Neuronal stem cell (in vitro differentiated cells): ENCODE results near the gene NAB2.

ENCODE experiments used
- DNase-seq: peaks from one replicate; pipeline ENCODE4 v3.0.0-alpha.2; 2013; ENCODE audit warnings: low spot score
- H2AFZ ChIP-seq: one replicate; pipeline ENCODE4 v1.6.1; 2013; ENCODE audit warnings: mild to moderate bottlenecking, low read length, inconsistent platforms
- H2AK5ac ChIP-seq: 2 replicates; pipeline ENCODE4 v1.6.1; 2013; ENCODE audit warnings: low read depth, mild to moderate bottlenecking, inconsistent platforms, low read length, moderate library complexity, mixed read lengths
- H2BK120ac ChIP-seq: 2 replicates; pipeline ENCODE4 v1.6.1; 2013; ENCODE audit warnings: low read depth, mild to moderate bottlenecking, inconsistent platforms, low read length, moderate library complexity, mixed read lengths
- H2BK12ac ChIP-seq: one replicate; pipeline ENCODE4 v1.6.1; 2013; ENCODE audit warnings: low read length, inconsistent platforms
- H2BK15ac ChIP-seq: 2 replicates; pipeline ENCODE4 v1.6.1; 2013; ENCODE audit warnings: mild to moderate bottlenecking, low read length, inconsistent platforms, mixed read lengths
- H2BK5ac ChIP-seq: one replicate; pipeline ENCODE4 v1.6.1; 2013; ENCODE audit warnings: inconsistent platforms, mild to moderate bottlenecking, low read length, moderate library complexity
- H3K14ac ChIP-seq: one replicate; pipeline ENCODE4 v1.6.1; 2013; ENCODE audit warnings: low read length, inconsistent platforms
- H3K18ac ChIP-seq: 2 replicates; pipeline ENCODE4 v1.6.1; 2013; ENCODE audit warnings: low read length, inconsistent platforms
- H3K23ac ChIP-seq: 2 replicates; pipeline ENCODE4 v1.6.1; 2013; ENCODE audit warnings: low read depth, mild to moderate bottlenecking, mixed read lengths, low read length, inconsistent platforms; ENCODE audit not compliant: poor library complexity
- H3K27ac ChIP-seq: replicated peaks from 3 replicates; pipeline ENCODE4 v1.5.1; 2013; ENCODE audit warnings: low read length, inconsistent platforms
- H3K27me3 ChIP-seq, 3 experiments: 2 replicates each; pipeline ENCODE4 v1.6.1; 2013; ENCODE audit warnings: low read length in 3 of 3, mild to moderate bottlenecking in 2 of 3, inconsistent platforms in 1 of 3, low read depth in 1 of 3, mixed read lengths in 1 of 3, moderate library complexity in 1 of 3; ENCODE audit not compliant: control insufficient read depth in 3 of 3, insufficient read depth in 3 of 3
- H3K36me3 ChIP-seq, 2 donors: replicated peaks in 1 of 2; 2 replicates each; pipeline ENCODE4 v1.6.1; 2013; ENCODE audit warnings: low read length in 2 of 2; ENCODE audit not compliant: control insufficient read depth in 2 of 2, insufficient read depth in 2 of 2
- H3K4ac ChIP-seq: 2 replicates; pipeline ENCODE4 v1.6.1; 2013; ENCODE audit warnings: inconsistent platforms, mild to moderate bottlenecking, low read length, moderate library complexity
- H3K4me1 ChIP-seq, 2 donors: 1 replicate in 1 of 2; 2 replicates in 1 of 2; pipeline ENCODE4 v1.6.1; 2013; ENCODE audit warnings: low read length in 2 of 2, low read depth in 1 of 2; ENCODE audit not compliant: control insufficient read depth in 2 of 2, insufficient read depth in 1 of 2
- H3K4me2 ChIP-seq: one replicate; pipeline ENCODE4 v1.6.1; 2013; ENCODE audit warnings: mild to moderate bottlenecking, low read length, inconsistent platforms; ENCODE audit not compliant: insufficient read depth, poor library complexity, severe bottlenecking
- H3K4me3 ChIP-seq, 2 donors: 2 replicates each; pipeline ENCODE4 v1.5.1; 2013; ENCODE audit warnings: low read length in 2 of 2, mild to moderate bottlenecking in 2 of 2, inconsistent platforms in 1 of 2, moderate library complexity in 1 of 2
- H3K79me1 ChIP-seq: one replicate; pipeline ENCODE4 v1.6.1; 2013; ENCODE audit warnings: low read depth, mild to moderate bottlenecking, inconsistent platforms, low read length, moderate library complexity
- H3K9ac ChIP-seq: one replicate; pipeline ENCODE4 v1.6.1; 2013; ENCODE audit warnings: mild to moderate bottlenecking, low read depth, low read length, inconsistent platforms; ENCODE audit not compliant: poor library complexity
- H3K9me3 ChIP-seq, 2 donors: replicated peaks in 1 of 2; 2 replicates each; pipeline versions ENCODE3 to v1.6.1; 2013; ENCODE audit warnings: low read length in 2 of 2, mild to moderate bottlenecking in 2 of 2, inconsistent platforms in 1 of 2, low read depth in 1 of 2, mixed read lengths in 1 of 2, moderate library complexity in 1 of 2; ENCODE audit not compliant: control insufficient read depth in 2 of 2, insufficient read depth in 1 of 2
- H4K8ac ChIP-seq: one replicate; pipeline ENCODE4 v1.6.1; 2013; ENCODE audit warnings: low read depth, mild to moderate bottlenecking, inconsistent platforms, low read length, moderate library complexity
- H4K91ac ChIP-seq: one replicate; pipeline ENCODE4 v1.6.1; 2013; ENCODE audit warnings: low read length, low read depth, mild to moderate bottlenecking, inconsistent platforms; ENCODE audit not compliant: poor library complexity
- WGBS, 2 donors: extraction: QIAGEN DNeasy Blood & Tissue Kit; methylation state at CpG; one replicate each; pipeline ENCODE4 v1.1.7; 2013; ENCODE audit warnings: missing lambda C conversion rate in 2 of 2, mixed read lengths in 1 of 2; ENCODE audit not compliant: insufficient read length in 2 of 2, insufficient replicate concordance in 1 of 2; ENCODE audit errors: extremely low coverage in 2 of 2; 5-methylcytosine and 5-hydroxymethylcytosine counted together

The NAB2 gene

GRCh38 chr12:57086493-57087009 is 2.4 kb upstream of the NAB2 start:
- Histone ChIP-seq H3K79me1 (peaks cover 6% of the 10 kb centered on the region), H3K9ac (peak overlapping the region; percentile 73), H4K91ac (no peak overlapping the region), H4K8ac (no peak overlapping the region), H3K4me1 (peaks cover 16 to 17% of the 10 kb centered on the region in 2 donors), H3K14ac (no peak overlapping the region), H2AFZ (peak overlapping the region; percentile 75), H3K18ac (peak overlapping the region; percentile 99), H3K27me3 (no peaks in the 10 kb centered on the region), H3K27ac (peak overlapping the region; percentile 96), H2BK120ac (no peak overlapping the region), H2BK15ac (no peak overlapping the region), H2BK5ac (peak overlapping the region; percentile 98), H2AK5ac (peak overlapping the region; percentile 70), H3K23ac (no peak overlapping the region), H2BK12ac (no peak overlapping the region), H3K9me3 (no peaks in the 10 kb centered on the region), H3K4me3 (peak overlapping the region; percentile 72 to 77), H3K4ac (no peak overlapping the region), H3K36me3 (peaks cover 8 to 12% of the 10 kb centered on the region in 2 donors), H3K4me2 (peak overlapping the region; percentile 91)
- peak; percentile 75 for DNase-seq
- WGBS, 2 donors = no CpG with 5 or more reads among the region's 14 CpGs

DNA sequence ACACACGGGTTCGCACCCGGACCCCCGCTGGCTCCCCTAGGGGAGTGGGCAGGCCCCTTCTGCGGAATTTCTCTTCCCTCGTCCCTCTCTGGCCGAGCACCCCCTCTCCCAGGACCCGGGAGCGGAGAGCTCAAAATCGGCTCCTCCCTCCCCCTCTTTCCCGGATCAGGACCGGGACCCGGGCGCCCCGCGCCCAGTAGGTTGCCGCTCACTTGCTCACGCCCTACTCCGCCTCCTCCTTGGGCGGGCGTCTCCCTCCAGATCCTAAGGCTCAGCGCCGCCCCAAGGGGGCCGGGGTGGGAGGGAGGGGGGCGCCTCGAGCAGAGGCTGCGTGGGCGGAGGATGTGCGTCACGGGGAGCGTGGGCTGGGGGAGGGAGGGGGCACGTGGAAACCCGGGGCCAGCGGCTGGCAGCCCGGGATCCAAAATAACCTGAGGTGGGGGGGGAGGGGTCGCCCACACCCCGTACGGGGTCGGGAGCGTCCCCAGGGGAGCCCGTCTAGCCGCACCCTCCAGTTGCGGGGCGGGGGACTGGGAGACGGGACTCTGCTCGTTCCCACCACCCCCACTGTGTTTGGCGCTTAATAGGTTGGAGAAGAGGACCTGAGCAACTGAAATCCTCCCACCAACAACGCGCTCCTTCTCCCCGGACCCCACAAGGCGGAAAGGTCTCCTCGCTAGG is 1.8 kb upstream of the NAB2 start:
- H2BK15ac ChIP-seq = no peak overlapping the region
- H3K79me1 ChIP-seq = peaks cover 6% of the 10 kb centered on the region
- no CpG with 5 or more reads among the region's 52 CpGs for WGBS, 2 donors
- no peak overlapping the region for H4K91ac ChIP-seq
- H3K27me3 ChIP-seq = no peaks in the 10 kb centered on the region
- peak overlapping the region; percentile 73 for H3K9ac ChIP-seq
- peak overlapping the region; percentile 1 for H3K14ac ChIP-seq
- peaks cover 12 to 18% of the 10 kb centered on the region in 2 donors for H3K36me3 ChIP-seq
- peak overlapping the region; percentile 75 for H2AFZ ChIP-seq
- H2BK120ac ChIP-seq = peak overlapping the region; percentile 99
- H3K18ac ChIP-seq = peak overlapping the region; percentile 99
- H3K4me3 ChIP-seq = peak overlapping the region; percentile 72 to 83
- H2BK5ac ChIP-seq = peak overlapping the region; percentile 98
- peak overlapping the region; percentile 96 for H3K27ac ChIP-seq
- no peaks in the 10 kb centered on the region for H3K9me3 ChIP-seq
- peak overlapping the region; percentile 91 for H3K4me2 ChIP-seq
- H2AK5ac ChIP-seq = peak overlapping the region; percentile 70
- no peak overlapping the region for H4K8ac ChIP-seq
- peaks cover 18 to 19% of the 10 kb centered on the region in 2 donors for H3K4me1 ChIP-seq
- DNase-seq = peak; percentile 78
- no peak overlapping the region for H3K4ac ChIP-seq
- H2BK12ac ChIP-seq = no peak overlapping the region
- no peak overlapping the region for H3K23ac ChIP-seq

DNA sequence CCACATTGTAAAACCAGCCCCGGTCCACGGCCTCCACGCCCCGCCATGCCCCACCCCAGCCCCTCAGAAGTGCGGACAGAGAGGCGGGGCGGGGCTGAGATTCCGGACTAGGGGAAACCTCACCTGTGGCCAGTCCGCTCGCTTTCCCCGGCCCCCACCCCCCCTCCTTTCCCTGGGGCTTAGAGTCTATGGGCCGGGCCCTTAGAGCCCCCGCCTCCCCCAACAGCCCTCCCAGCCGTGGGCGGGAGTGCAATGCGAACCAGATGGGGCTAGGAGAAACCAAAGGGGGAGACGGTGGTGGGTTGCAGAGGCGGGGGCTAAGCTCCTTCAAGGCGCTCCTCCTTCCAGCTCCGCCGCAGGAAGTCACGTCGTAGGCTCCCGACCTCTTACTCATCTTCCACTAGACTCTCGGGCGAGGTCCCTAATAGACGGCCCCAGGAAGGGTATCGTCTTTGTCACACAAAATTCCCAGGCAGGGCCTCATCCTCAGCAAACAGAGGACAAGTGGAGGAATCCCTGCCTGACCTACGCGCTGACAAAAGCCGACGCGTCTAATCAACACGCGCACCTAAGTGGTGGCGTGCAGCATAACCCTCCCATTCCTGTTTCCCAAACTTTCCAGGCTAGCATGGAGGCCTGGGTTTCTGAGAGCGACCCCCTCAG is 1.1 kb upstream of the NAB2 start:
- Histone ChIP-seq H2BK15ac (peak overlapping the region; percentile 1), H3K18ac (peak overlapping the region; percentile 98), H3K14ac (peak overlapping the region; percentile 1), H3K4me1 (peaks cover 22 to 23% of the 10 kb centered on the region in 2 donors), H3K9me3 (no peaks in the 10 kb centered on the region), H3K27me3 (no peaks in the 10 kb centered on the region), H3K4ac (no peak overlapping the region), H3K27ac (peak overlapping the region; percentile 96), H2AK5ac (peak overlapping the region; percentile 49), H3K79me1 (peaks cover 8% of the 10 kb centered on the region), H2BK12ac (peak overlapping the region; percentile 12), H3K9ac (peak overlapping the region; percentile 90), H4K91ac (peak overlapping the region; percentile 87), H2BK5ac (peak overlapping the region; percentile 98), H3K4me2 (peak overlapping the region; percentile 91), H4K8ac (no peak overlapping the region), H3K4me3 (peak overlapping the region; percentile 72 to 83), H3K23ac (no peak overlapping the region), H2AFZ (peak overlapping the region; percentile 75), H2BK120ac (peak overlapping the region; percentile 99), H3K36me3 (peaks cover 19 to 25% of the 10 kb centered on the region in 2 donors)
- DNase-seq = peak; percentile 94
- no CpG with 5 or more reads among the region's 37 CpGs for WGBS, 2 donors
